Hepatocyte (in vitro differentiated cells): Measurements from ENCODE around the gene LIN54. TPM values are rescaled to one million over a fixed set of nuclear protein-coding genes. Genes with fewer than 3 reads are reported as not detected.
A peak's percentile ranks its signal among the peaks of the same experiment; 100 is the strongest.

Experiments
- DNase-seq: peaks from one replicate; pipeline ENCODE4 v3.0.0-alpha.2; 2016; ENCODE audit warnings: low spot score
- H2AFZ ChIP-seq: fragments of 200-600 bp; sonication (generic); 2 replicates; pipeline ENCODE4 v1.6.0; 2016; ENCODE audit warnings: antibody characterized with exemption, mild to moderate bottlenecking
- H3K27ac ChIP-seq: fragments of 200-600 bp; sonication (generic); 2 replicates; pipeline ENCODE4 v1.5.1; 2016; ENCODE audit warnings: mild to moderate bottlenecking
- H3K27me3 ChIP-seq: fragments of 200-600 bp; sonication (generic); 2 replicates; pipeline ENCODE4 v1.6.1; 2016
- H3K36me3 ChIP-seq: fragments of 200-600 bp; sonication (generic); replicated peaks from 2 replicates; pipeline ENCODE4 v1.5.1; 2016; ENCODE audit warnings: low read depth; ENCODE audit not compliant: insufficient read depth
- H3K4me1 ChIP-seq: fragments of 200-600 bp; sonication (generic); 2 replicates; pipeline ENCODE4 v1.5.1; 2016; ENCODE audit warnings: mild to moderate bottlenecking, moderate library complexity; ENCODE audit not compliant: insufficient read depth
- H3K4me2 ChIP-seq: fragments of 200-600 bp; sonication (generic); 2 replicates; pipeline ENCODE4 v1.6.0; 2016
- H3K4me3 ChIP-seq: fragments of 200-600 bp; sonication (generic); 2 replicates; pipeline ENCODE4 v1.5.1; 2016; ENCODE audit warnings: mild to moderate bottlenecking
- H3K79me2 ChIP-seq: fragments of 200-600 bp; sonication (generic); 2 replicates; pipeline ENCODE4 v1.6.0; 2017; ENCODE audit warnings: mild to moderate bottlenecking
- H3K9me2 ChIP-seq: fragments of 200-600 bp; sonication (generic); replicated peaks from 2 replicates; pipeline ENCODE4 v1.6.0; 2017; ENCODE audit warnings: mild to moderate bottlenecking; ENCODE audit not compliant: insufficient read depth
- H3K9me3 ChIP-seq: fragments of 200-600 bp; sonication (generic); 2 replicates; pipeline ENCODE4 v1.5.1; 2016; ENCODE audit warnings: low read depth, mild to moderate bottlenecking
- H4K20me1 ChIP-seq: fragments of 200-600 bp; sonication (generic); 2 replicates; pipeline ENCODE4 v1.6.0; 2016; ENCODE audit warnings: mild to moderate bottlenecking; ENCODE audit not compliant: insufficient read depth, poor library complexity, severe bottlenecking
- CTCF ChIP-seq: fragments of 200-600 bp; sonication (generic); IDR thresholded peaks from 2 replicates; pipeline ENCODE4 v1.5.1; 2016; ENCODE audit warnings: antibody characterized with exemption, mild to moderate bottlenecking; ENCODE audit not compliant: poor library complexity
- EZH2 ChIP-seq: fragments of 200-600 bp; sonication (generic); IDR thresholded peaks from 2 replicates; pipeline ENCODE4 v1.6.1; 2016; ENCODE audit warnings: antibody characterized with exemption, mild to moderate bottlenecking, borderline replicate concordance
- EZH2phosphoT487 ChIP-seq: fragments of 200-600 bp; sonication (generic); IDR thresholded peaks from one replicate; pipeline ENCODE4 v1.6.1; 2018; ENCODE audit warnings: antibody characterized with exemption, mild to moderate bottlenecking, low read depth, moderate library complexity; ENCODE audit not compliant: unreplicated experiment, severe bottlenecking
- WGBS: methylation state at CpG from one replicate; pipeline ENCODE4 v1.1.6; 2016; ENCODE audit warnings: low lambda C conversion rate; ENCODE audit errors: missing lambda C conversion rate; 5-methylcytosine and 5-hydroxymethylcytosine counted together
- polyA plus RNA-seq: library from polyadenylated mRNA; unstranded; fragments of >200 nt; fragmentation: Nextera tagmentation; extraction: Ambion mirVana; gene quantifications from 2 replicates; pipeline ENCODE4 v1.2.1, GENCODE V29; 2016
- small RNA-seq: library from RNA; depleted of rRNA; stranded (forward); fragments of <200 nt; gene quantifications from one replicate; pipeline ENCODE3, GENCODE V24; 2014
- total RNA-seq: library from RNA; depleted of rRNA; stranded (reverse); fragments of >200 nt; gene quantifications from 2 replicates; pipeline ENCODE4 v1.2.3, GENCODE V29; 2014

Gene LIN54
- total and polyA plus RNA-seq, 2 experiments from 2014 or later: 2.7 to 19.8 TPM

DNA sequence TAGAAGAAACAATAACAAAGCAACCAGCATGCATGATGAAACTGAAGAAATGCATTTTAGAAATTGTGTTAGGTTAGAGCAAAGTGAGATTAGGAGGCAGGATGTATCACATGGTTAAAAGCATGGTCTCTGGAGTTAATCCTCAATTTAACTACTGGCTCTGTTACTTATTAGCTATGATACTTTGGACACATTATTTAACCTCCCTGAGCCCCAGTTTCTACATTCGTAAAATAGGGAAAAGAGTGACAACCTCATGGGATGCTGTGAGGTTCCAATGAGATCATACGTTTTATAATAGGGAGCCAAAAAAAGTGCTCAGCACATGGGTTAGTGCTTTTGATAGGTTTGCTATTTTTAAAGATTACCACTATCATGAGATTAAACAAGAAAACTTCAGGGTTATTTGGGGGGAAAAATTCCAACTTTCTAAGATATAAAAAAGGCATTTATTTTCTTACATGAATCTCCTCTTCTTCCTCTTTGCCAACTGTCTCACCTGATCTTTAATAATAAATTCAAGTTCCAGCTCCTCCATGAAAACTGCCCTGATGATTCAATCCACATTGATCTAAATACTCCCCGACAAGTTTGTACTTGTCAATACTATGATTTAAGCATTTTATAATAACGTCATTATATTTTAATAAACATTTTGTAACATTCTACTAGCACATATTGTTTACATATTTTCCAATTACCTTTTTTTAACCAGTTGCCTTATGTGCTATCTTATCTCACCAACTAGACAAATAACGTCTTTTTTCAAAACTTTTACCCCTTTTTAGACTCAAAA lies 124.3 kb downstream of the LIN54 start:
- peak; percentile 11 for DNase-seq
- TF ChIP-seq EZH2: no peak
- no peak for TF ChIP-seq CTCF
- TF ChIP-seq EZH2phosphoT487: no peak
- H3K4me2 ChIP-seq: peak overlapping the region; percentile 68
- H2AFZ ChIP-seq: no peak overlapping the region
- H3K79me2 ChIP-seq: peaks cover 93% of the 10 kb centered on the region
- H3K27ac ChIP-seq: peak overlapping the region; percentile 75
- WGBS: 41% methylated on average over 5 of the region's 5 CpGs
- no peaks in the 10 kb centered on the region for H3K9me2 ChIP-seq
- H3K4me1 ChIP-seq: peaks cover 25% of the 10 kb centered on the region
- H3K36me3 ChIP-seq: no peaks in the 10 kb centered on the region
- H3K27me3 ChIP-seq: no peaks in the 10 kb centered on the region
- peak overlapping the region; percentile 6 for H3K4me3 ChIP-seq
- peaks cover 78% of the 10 kb centered on the region for H4K20me1 ChIP-seq
- H3K9me3 ChIP-seq: no peaks in the 10 kb centered on the region

DNA sequence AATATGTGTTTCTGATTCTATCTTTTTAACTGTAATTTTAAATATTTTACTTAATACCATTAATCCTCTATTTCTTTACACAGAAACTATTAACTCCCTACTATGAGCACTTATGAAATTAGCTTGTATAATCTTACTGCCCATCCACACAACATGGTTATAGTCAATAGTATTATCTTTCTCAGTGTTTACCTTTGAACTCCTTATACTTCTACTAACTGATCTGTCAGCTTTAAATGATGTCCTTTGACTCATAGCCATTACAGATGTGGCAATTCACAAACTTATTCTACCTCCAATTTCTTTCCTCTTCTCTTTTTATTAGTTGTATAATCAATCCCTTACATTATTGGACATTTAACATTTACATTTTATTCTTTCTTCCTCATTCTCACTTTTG lies 125.2 kb downstream of the LIN54 start:
- H3K4me2 ChIP-seq: peak overlapping the region; percentile 68
- peak overlapping the region; percentile 75 for H3K27ac ChIP-seq
- H3K4me3 ChIP-seq: no peak overlapping the region
- peaks cover 88% of the 10 kb centered on the region for H4K20me1 ChIP-seq
- no peaks in the 10 kb centered on the region for H3K36me3 ChIP-seq
- peaks cover 98% of the 10 kb centered on the region for H3K79me2 ChIP-seq
- no peak for DNase-seq
- no peak overlapping the region for H2AFZ ChIP-seq
- H3K9me2 ChIP-seq: no peaks in the 10 kb centered on the region
- TF ChIP-seq CTCF: no peak
- TF ChIP-seq EZH2phosphoT487: no peak
- no peak for TF ChIP-seq EZH2
- peaks cover 29% of the 10 kb centered on the region for H3K4me1 ChIP-seq
- no peaks in the 10 kb centered on the region for H3K9me3 ChIP-seq
- no peaks in the 10 kb centered on the region for H3K27me3 ChIP-seq

Small RNA genes lying within 50 kb of the gene (small RNA-seq; reads per million reads assigned to genes)
- gene RF00019 (not detected), gene RNU6-615P (not detected)

Other genes with a start within 250 kb of the LIN54 start
- 14.7 and 19.2 TPM in 2 replicates for gene SCD5, start 212.0 kb downstream of the LIN54 start, total RNA-seq
- gene SCD5, start 212.0 kb downstream of the LIN54 start, polyA plus RNA-seq: 5.3 and 6.4 TPM in 2 replicates
- 306 and 312 TPM in 2 replicates for gene SEC31A, start 119.7 kb downstream of the LIN54 start, total RNA-seq
- 226 and 243 TPM in 2 replicates for gene SEC31A, start 119.7 kb downstream of the LIN54 start, polyA plus RNA-seq
- 12.5 and 14.0 TPM in 2 replicates for gene THAP9, start 110.1 kb downstream of the LIN54 start, total RNA-seq
- gene THAP9, start 110.1 kb downstream of the LIN54 start, polyA plus RNA-seq: 1.5 and 2.1 TPM in 2 replicates
- 56.7 and 59.8 TPM in 2 replicates for gene COPS4, start 24.4 kb upstream of the LIN54 start, total RNA-seq
- 45.2 and 45.4 TPM in 2 replicates for gene COPS4, start 24.4 kb upstream of the LIN54 start, polyA plus RNA-seq
- gene PLAC8, start 103.9 kb upstream of the LIN54 start, total RNA-seq: 16.6 and 24.4 TPM in 2 replicates
- gene PLAC8, start 103.9 kb upstream of the LIN54 start, polyA plus RNA-seq: 6.9 and 14.2 TPM in 2 replicates